Right atrium auricular region (tissue), 2 donors: ENCODE measurements around the gene C1orf216. TPM values are rescaled to one million over a fixed set of nuclear protein-coding genes. Genes with fewer than 3 reads are reported as not detected.
A peak's percentile ranks its signal among the peaks of the same experiment; 100 is the strongest.
"Not testable (repeated sequence)": the region's sequence is repeated elsewhere in the genome, so short reads cannot be mapped to it uniquely, and the experiment has no call there.

ENCODE experiments used
- DNase-seq: peaks from one replicate; pipeline ENCODE4 v3.0.0-alpha.2; 2019; ENCODE audit warnings: low spot score
- H3K27ac ChIP-seq, 2 donors: fragments of 200-600 bp; sonication (generic); 1 replicate in 1 of 2; 2 replicates in 1 of 2; pipeline ENCODE4 v1.5.1; 2016 to 2019
- H3K27me3 ChIP-seq, 2 donors: fragments of 200-600 bp; sonication (generic); one replicate each; pipeline versions ENCODE4 v1.5.1 to v1.6.0; 2017 to 2019
- H3K36me3 ChIP-seq: fragments of 200-600 bp; sonication (generic); one replicate; pipeline ENCODE4 v1.5.1; 2016
- H3K4me1 ChIP-seq, 2 donors: fragments of 200-600 bp; sonication (generic); one replicate each; pipeline versions ENCODE4 v1.5.1 to v1.6.0; 2017 to 2019
- H3K4me3 ChIP-seq, 2 donors: fragments of 200-600 bp; sonication (generic); 1 replicate in 1 of 2; 2 replicates in 1 of 2; pipeline ENCODE4 v1.5.1; 2017 to 2019; ENCODE audit warnings: mild to moderate bottlenecking in 1 of 2, moderate library complexity in 1 of 2
- H3K9me3 ChIP-seq, 2 donors: fragments of 200-600 bp; sonication (generic); one replicate each; pipeline ENCODE4 v1.5.1; 2019
- total RNA-seq, 2 donors: library from RNA; depleted of rRNA; stranded (reverse); fragments of >200 nt; gene quantifications; one replicate each; pipeline ENCODE4 v1.1.0, GENCODE V29; 2016
- TF ChIP-seq, protein P1 (sequence below), 2 donors: fragments of 200-600 bp; sonication (generic); IDR thresholded peaks; one replicate each; pipeline ENCODE4 v1.5.1; 2019; ENCODE audit warnings: antibody characterized with exemption in 2 of 2

The C1orf216 gene
- total RNA-seq, 2 donors from 2014 or later, result 13.1 to 16.1 TPM

DNA sequence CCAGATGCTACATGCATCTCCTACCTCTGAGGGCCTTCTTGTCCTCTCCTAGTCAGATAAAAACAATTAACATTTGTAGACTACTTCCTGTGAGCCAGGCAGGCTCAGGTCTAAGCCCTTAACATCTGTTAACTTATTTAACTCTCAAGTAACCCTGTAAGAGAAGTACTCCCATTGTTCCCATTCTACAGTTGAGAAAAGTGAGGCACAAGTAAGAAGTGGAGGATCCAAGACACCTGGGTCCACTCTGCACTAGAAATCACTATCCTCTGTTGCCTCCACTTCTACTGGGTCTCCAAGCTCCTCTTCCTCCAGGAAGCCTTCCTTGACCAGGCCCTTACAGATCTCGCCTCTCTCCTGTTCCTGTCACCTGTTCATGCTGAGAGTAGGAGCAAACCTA is 9.7 kb downstream of the C1orf216 start:
- H3K36me3 ChIP-seq, result no peaks in the 10 kb centered on the region
- peaks cover 0 to 12% of the 10 kb centered on the region in 2 donors for H3K4me1 ChIP-seq
- no peaks in the 10 kb centered on the region for H3K9me3 ChIP-seq
- TF ChIP-seq, protein P1, sequence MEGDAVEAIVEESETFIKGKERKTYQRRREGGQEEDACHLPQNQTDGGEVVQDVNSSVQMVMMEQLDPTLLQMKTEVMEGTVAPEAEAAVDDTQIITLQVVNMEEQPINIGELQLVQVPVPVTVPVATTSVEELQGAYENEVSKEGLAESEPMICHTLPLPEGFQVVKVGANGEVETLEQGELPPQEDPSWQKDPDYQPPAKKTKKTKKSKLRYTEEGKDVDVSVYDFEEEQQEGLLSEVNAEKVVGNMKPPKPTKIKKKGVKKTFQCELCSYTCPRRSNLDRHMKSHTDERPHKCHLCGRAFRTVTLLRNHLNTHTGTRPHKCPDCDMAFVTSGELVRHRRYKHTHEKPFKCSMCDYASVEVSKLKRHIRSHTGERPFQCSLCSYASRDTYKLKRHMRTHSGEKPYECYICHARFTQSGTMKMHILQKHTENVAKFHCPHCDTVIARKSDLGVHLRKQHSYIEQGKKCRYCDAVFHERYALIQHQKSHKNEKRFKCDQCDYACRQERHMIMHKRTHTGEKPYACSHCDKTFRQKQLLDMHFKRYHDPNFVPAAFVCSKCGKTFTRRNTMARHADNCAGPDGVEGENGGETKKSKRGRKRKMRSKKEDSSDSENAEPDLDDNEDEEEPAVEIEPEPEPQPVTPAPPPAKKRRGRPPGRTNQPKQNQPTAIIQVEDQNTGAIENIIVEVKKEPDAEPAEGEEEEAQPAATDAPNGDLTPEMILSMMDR (IDR thresholded peaks at IDR 0.05), result no peak
- no peak overlapping the region for H3K27ac ChIP-seq
- H3K27me3 ChIP-seq, result peaks cover 0 to 14% of the 10 kb centered on the region in 2 donors
- H3K4me3 ChIP-seq, result no peak overlapping the region
- DNase-seq, result no peak

DNA sequence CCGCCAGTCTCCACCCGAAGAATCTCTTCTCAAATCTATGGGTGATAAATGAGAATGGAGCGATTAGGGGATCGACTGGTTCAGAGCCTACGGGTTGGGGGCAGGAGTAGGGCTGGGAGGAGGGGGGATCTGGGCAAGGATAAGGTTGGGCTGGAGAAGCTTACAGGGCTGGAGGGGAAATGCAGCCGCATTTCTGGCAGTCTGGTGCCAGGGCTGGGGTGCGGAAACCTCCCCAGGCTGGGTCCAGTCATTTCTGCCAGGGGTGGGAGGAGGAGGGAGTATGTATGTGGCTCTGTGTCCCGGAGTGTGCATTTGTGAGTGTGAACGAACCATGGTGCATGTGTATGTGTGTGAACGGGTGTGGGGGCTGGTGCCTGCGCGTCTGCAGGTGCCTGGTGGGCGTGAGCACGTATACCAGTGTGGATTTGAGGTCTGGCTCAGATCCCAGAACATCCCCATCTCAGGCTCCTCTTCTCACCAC is 10.2 kb downstream of the C1orf216 start:
- no peaks in the 10 kb centered on the region for H3K36me3 ChIP-seq
- H3K27ac ChIP-seq, result no peak overlapping the region
- TF ChIP-seq, protein P1 (IDR thresholded peaks at IDR 0.05), result no peak
- H3K4me3 ChIP-seq, result peak overlapping the region; percentile 36 to 61
- peaks cover 0 to 14% of the 10 kb centered on the region in 2 donors for H3K27me3 ChIP-seq
- DNase-seq, result no peak
- peaks cover 0 to 12% of the 10 kb centered on the region in 2 donors for H3K4me1 ChIP-seq
- H3K9me3 ChIP-seq, result no peaks in the 10 kb centered on the region

DNA sequence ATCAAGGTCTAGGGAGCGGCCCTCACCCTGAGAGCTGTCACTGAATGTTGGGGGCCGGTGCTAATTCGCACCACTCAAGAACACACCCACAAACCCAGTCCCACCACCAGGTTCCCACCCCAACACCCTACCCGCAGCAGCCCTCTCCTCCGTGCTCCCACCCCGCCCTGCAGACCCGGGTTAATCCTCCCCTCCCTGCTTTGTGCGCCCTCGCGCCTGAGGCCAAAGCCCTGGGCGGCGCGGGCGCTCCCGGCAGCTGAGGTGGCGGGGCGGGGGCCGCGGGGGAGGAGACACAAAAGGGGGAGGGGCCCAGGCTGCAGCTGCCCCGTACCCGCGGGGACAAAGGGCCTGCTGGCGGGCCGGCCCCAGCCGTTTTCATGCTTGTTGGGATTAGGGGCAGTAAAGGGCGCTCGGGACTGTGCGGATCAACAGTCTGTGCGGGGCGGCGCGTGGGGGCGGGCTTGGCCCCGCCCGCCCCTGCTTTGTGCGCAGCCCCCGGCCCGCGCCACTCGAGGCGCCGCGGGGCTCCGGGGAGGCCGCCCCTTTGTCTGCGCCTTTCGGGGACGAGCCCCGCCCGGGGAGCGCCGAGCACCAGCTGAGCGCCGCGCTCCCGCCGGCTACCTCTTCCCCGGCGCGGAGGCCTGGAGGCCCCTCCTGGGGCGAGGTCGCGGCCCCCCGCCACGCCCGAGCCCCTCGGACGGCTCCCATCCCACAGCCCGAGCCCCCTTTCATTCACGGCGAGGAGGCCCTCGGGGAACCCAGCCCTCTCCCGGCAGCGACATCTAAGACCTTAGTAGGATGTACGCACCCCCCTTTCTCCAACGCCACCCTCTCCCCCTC is 10.9 kb downstream of the C1orf216 start:
- H3K4me1 ChIP-seq, result peaks cover 0 to 12% of the 10 kb centered on the region in 2 donors
- no peak overlapping the region for H3K27ac ChIP-seq
- peak overlapping the region; percentile 36 to 61 for H3K4me3 ChIP-seq
- DNase-seq, result no peak
- peaks cover 0 to 16% of the 10 kb centered on the region in 2 donors for H3K27me3 ChIP-seq
- TF ChIP-seq, protein P1 (IDR thresholded peaks at IDR 0.05), result no peak
- no peaks in the 10 kb centered on the region for H3K36me3 ChIP-seq
- H3K9me3 ChIP-seq, result no peaks in the 10 kb centered on the region

DNA sequence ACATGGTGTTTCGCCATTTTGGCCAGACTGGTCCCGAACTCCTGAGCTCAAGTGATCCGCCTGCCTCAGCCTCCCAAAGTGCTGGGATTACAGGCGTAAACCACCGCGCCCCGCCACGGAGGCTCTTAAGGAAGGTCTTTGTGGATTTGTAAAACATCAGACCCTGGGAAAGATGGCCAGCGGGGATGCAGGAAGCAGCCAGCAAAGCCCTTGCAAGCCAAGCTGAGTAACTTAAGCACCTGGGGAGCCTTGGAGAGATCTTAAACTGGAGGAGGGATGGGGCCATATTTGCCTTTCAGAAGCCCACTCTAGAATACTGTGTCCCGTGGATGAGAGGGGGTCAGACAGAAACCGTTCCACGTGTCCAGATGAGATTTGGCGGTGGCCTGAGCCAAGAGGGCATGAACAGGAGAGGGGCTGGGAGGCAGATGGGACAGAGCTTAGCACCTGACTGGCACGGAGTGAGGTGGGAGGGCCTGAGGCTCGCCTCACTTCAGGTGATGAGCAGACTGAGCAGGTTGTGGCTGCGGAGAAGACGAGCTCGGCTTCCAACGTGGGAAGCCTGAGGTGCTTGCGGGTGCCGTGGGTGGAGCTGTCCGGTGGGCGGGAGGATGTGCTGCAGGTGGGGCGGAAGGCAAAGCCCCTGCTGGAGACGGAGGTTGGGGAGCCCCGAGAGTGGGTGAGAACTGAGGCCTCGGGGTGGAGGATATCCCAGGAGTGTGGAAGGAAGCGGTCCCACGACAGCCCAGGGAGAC is 11.7 kb downstream of the C1orf216 start:
- Histone ChIP-seq H3K4me1 (peaks cover 0 to 12% of the 10 kb centered on the region in 2 donors), H3K4me3 (peak overlapping the region; percentile 36 to 61), H3K27me3 (peaks cover 0 to 20% of the 10 kb centered on the region in 2 donors), H3K36me3 (no peaks in the 10 kb centered on the region), H3K27ac (no peak overlapping the region), H3K9me3 (no peaks in the 10 kb centered on the region)
- TF ChIP-seq, protein P1 (IDR thresholded peaks at IDR 0.05), result no peak
- no peak for DNase-seq

GRCh38 chr1:35702508-35702907 is 16.2 kb downstream of the C1orf216 start:
- peaks cover 0 to 12% of the 10 kb centered on the region in 2 donors for H3K27me3 ChIP-seq
- no peak overlapping the region for H3K27ac ChIP-seq
- no peaks in the 10 kb centered on the region for H3K36me3 ChIP-seq
- TF ChIP-seq, protein P1 (IDR thresholded peaks at IDR 0.05), result no peak
- H3K4me3 ChIP-seq, result no peak overlapping the region
- H3K4me1 ChIP-seq, result peaks cover 0 to 2% of the 10 kb centered on the region in 2 donors
- DNase-seq, result no peak
- no peaks in the 10 kb centered on the region for H3K9me3 ChIP-seq

- not testable (repeated sequence) for H3K9me3 ChIP-seq, H3K27me3 ChIP-seq, H3K4me1 ChIP-seq, DNase-seq, H3K4me3 ChIP-seq, H3K27ac ChIP-seq, H3K36me3 ChIP-seq
These were observed 19.5 kb downstream of the C1orf216 start for GRCh38 chr1:35699152-35699551.
